IMR-90 (cell line): Measurements from ENCODE around the gene RAB11FIP4. TPM values are rescaled to one million over a fixed set of nuclear protein-coding genes. Genes with fewer than 3 reads are reported as not detected.

Experiments
- ATAC-seq: fragments of 200-7000 bp; cut with Tn5 transposase; 2 replicates; pipeline ENCODE4 v1.9.1; 2020; ENCODE audit warnings: low read depth, mild to moderate bottlenecking, moderate library complexity
- BruUV-seq: library from RNA; stranded (reverse); fragments of 400-500 nt; replicated peaks from 2 replicates; lab custom pipeline; 2021; lab: Mats Ljungman, UMichigan
- CTCF ChIA-PET: fragments of 300-600 bp; formaldehyde crosslinking; extraction: SDS; loops from one replicate; lab custom pipeline; 2021; ENCODE audit warnings: antibody characterized with exemption; lab: Yijun Ruan, JAX
- POLR2A ChIA-PET: fragments of 300-600 bp; sonication (Branson Sonifier 250); formaldehyde crosslinking; loops from one replicate; lab custom pipeline; 2022; ENCODE audit warnings: antibody characterized with exemption; ENCODE audit not compliant: unreplicated experiment; lab: Charles Lee
- DNase-seq: peaks from one replicate; pipeline ENCODE4 v3.0.0; 2013
- H2AFZ ChIP-seq: replicated peaks from 2 replicates; pipeline ENCODE3; 2013; ENCODE audit warnings: low read length, mild to moderate bottlenecking; ENCODE audit not compliant: poor library complexity
- H2AK5ac ChIP-seq: 2 replicates; pipeline ENCODE4 v1.6.1; 2013; ENCODE audit warnings: low read depth, low read length, inconsistent platforms
- H2AK9ac ChIP-seq: replicated peaks from 2 replicates; pipeline ENCODE3; 2013; ENCODE audit warnings: mild to moderate bottlenecking, low read depth, low read length, moderate library complexity; ENCODE audit not compliant: poor library complexity
- H2BK120ac ChIP-seq: 2 replicates; pipeline ENCODE4 v1.6.1; 2013; ENCODE audit warnings: low read depth, low read length, inconsistent platforms
- H2BK15ac ChIP-seq: 3 replicates; pipeline ENCODE4 v1.6.1; 2013; ENCODE audit warnings: low read depth, low read length, inconsistent platforms
- H2BK20ac ChIP-seq: 2 replicates; pipeline ENCODE4 v1.6.1; 2013; ENCODE audit warnings: low read depth, mild to moderate bottlenecking, inconsistent platforms, low read length, moderate library complexity
- H2BK5ac ChIP-seq: 2 replicates; pipeline ENCODE4 v1.6.1; 2013; ENCODE audit warnings: mild to moderate bottlenecking, low read depth, low read length, inconsistent platforms; ENCODE audit not compliant: poor library complexity, severe bottlenecking
- H3K14ac ChIP-seq: replicated peaks from 2 replicates; pipeline ENCODE4 v1.6.1; 2013; ENCODE audit warnings: low read depth, low read length, inconsistent platforms
- H3K18ac ChIP-seq: 2 replicates; pipeline ENCODE4 v1.6.1; 2013; ENCODE audit warnings: low read depth, low read length, control low read depth
- H3K23ac ChIP-seq: 2 replicates; pipeline ENCODE4 v1.6.1; 2013; ENCODE audit warnings: low read depth, low read length, inconsistent platforms
- H3K27ac ChIP-seq: 2 replicates; pipeline ENCODE4 v1.5.1; 2013; ENCODE audit warnings: mild to moderate bottlenecking, control low read depth, low read length; ENCODE audit not compliant: insufficient read depth
- H3K27me3 ChIP-seq: 2 replicates; pipeline ENCODE4 v1.6.1; 2013; ENCODE audit warnings: low read length; ENCODE audit not compliant: control insufficient read depth, insufficient read depth
- H3K36me3 ChIP-seq: 2 replicates; pipeline ENCODE4 v1.6.1; 2013; ENCODE audit warnings: low read length, mixed read lengths; ENCODE audit not compliant: control insufficient read depth, insufficient read depth
- H3K4ac ChIP-seq: 2 replicates; pipeline ENCODE4 v1.6.1; 2013; ENCODE audit warnings: low read depth, low read length, inconsistent platforms
- H3K4me1 ChIP-seq: 2 replicates; pipeline ENCODE4 v1.6.1; 2013; ENCODE audit warnings: low read length, mixed read lengths; ENCODE audit not compliant: control insufficient read depth, insufficient read depth
- H3K4me2 ChIP-seq: 2 replicates; pipeline ENCODE4 v1.6.1; 2013; ENCODE audit warnings: low read depth, mild to moderate bottlenecking, control low read depth, low read length, moderate library complexity
- H3K4me3 ChIP-seq: 2 replicates; pipeline ENCODE4 v1.5.1; 2013; ENCODE audit warnings: low read depth, mild to moderate bottlenecking, control low read depth, low read length, moderate library complexity; ENCODE audit not compliant: insufficient read depth
- H3K56ac ChIP-seq: 2 replicates; pipeline ENCODE4 v1.6.1; 2013; ENCODE audit warnings: low read length, inconsistent platforms; ENCODE audit not compliant: insufficient read depth; ENCODE audit errors: extremely low read depth
- H3K79me1 ChIP-seq, 2 experiments: 2 replicates each; pipeline ENCODE4 v1.6.1; 2013; ENCODE audit warnings: low read length in 2 of 2, inconsistent platforms in 1 of 2, low read depth in 1 of 2
- H3K9ac ChIP-seq: 2 replicates; pipeline ENCODE4 v1.6.1; 2013; ENCODE audit warnings: low read depth, low read length, control low read depth
- H3K9me1 ChIP-seq: 2 replicates; pipeline ENCODE4 v1.6.1; 2013; ENCODE audit warnings: low read length, inconsistent platforms; ENCODE audit not compliant: insufficient read depth
- H3K9me3 ChIP-seq: 2 replicates; pipeline ENCODE4 v1.6.1; 2013; ENCODE audit warnings: low read length; ENCODE audit not compliant: control insufficient read depth, insufficient read depth
- H4K20me1 ChIP-seq: 2 replicates; pipeline ENCODE4 v1.6.1; 2013; ENCODE audit warnings: low read length, inconsistent platforms; ENCODE audit not compliant: insufficient read depth
- H4K5ac ChIP-seq: 2 replicates; pipeline ENCODE4 v1.6.1; 2013; ENCODE audit warnings: mild to moderate bottlenecking, low read depth, low read length, control low read depth
- H4K8ac ChIP-seq, 2 experiments: 2 replicates each; pipeline ENCODE4 v1.6.1; 2013; ENCODE audit warnings: low read depth in 2 of 2, low read length in 2 of 2, control low read depth in 1 of 2, inconsistent platforms in 1 of 2
- H4K91ac ChIP-seq: 2 replicates; pipeline ENCODE4 v1.6.1; 2013; ENCODE audit warnings: low read depth, low read length, inconsistent platforms; ENCODE audit not compliant: insufficient read depth
- BHLHE40 ChIP-seq: fragments of 150-350 bp; IDR thresholded peaks from 2 replicates; pipeline ENCODE4 v1.6.1; 2016; ENCODE audit warnings: mild to moderate bottlenecking, low read depth, low read length
- CEBPB ChIP-seq: IDR thresholded peaks from 2 replicates; pipeline ENCODE4 v1.6.1; 2012; ENCODE audit warnings: low read depth, low read length, improper control_type of control experiment
- CTCF ChIP-seq: conservative IDR thresholded peaks from 2 replicates; pipeline ENCODE4 v1.5.1; 2012; ENCODE audit warnings: mild to moderate bottlenecking, low read depth, low read length, improper control_type of control experiment
- FOS ChIP-seq: fragments of 150-350 bp; IDR thresholded peaks from 2 replicates; pipeline ENCODE4 v1.6.1; 2016; ENCODE audit warnings: low read depth, low read length
- MAFK ChIP-seq: IDR thresholded peaks from 2 replicates; pipeline ENCODE4 v1.6.1; 2012; ENCODE audit warnings: low read depth, low read length, improper control_type of control experiment
- MAZ ChIP-seq: IDR thresholded peaks from 2 replicates; pipeline ENCODE4 v1.6.1; 2012; ENCODE audit warnings: low read depth, mild to moderate bottlenecking, low read length, improper control_type of control experiment, moderate library complexity, borderline replicate concordance
- MXI1 ChIP-seq: IDR thresholded peaks from 2 replicates; pipeline ENCODE4 v1.6.1; 2012; ENCODE audit warnings: low read depth, mild to moderate bottlenecking, low read length, moderate library complexity, borderline replicate concordance
- NFE2L2 ChIP-seq: fragments of 150-350 bp; IDR thresholded peaks from 2 replicates; pipeline ENCODE4 v1.6.1; 2016; ENCODE audit warnings: low read depth, mild to moderate bottlenecking, low read length
- POLR2A ChIP-seq: IDR thresholded peaks from 2 replicates; pipeline ENCODE4 v1.6.1; 2012; ENCODE audit warnings: mild to moderate bottlenecking, low read depth, low read length
- RAD21 ChIP-seq: IDR thresholded peaks from 2 replicates; pipeline ENCODE4 v1.6.1; 2012; ENCODE audit warnings: low read length, improper control_type of control experiment
- RCOR1 ChIP-seq: IDR thresholded peaks from 2 replicates; pipeline ENCODE4 v1.6.1; 2012; ENCODE audit warnings: mild to moderate bottlenecking, low read length, improper control_type of control experiment; ENCODE audit not compliant: insufficient replicate concordance
- RFX5 ChIP-seq: IDR thresholded peaks from 2 replicates; pipeline ENCODE4 v1.8.0; 2012; ENCODE audit warnings: low read depth, mild to moderate bottlenecking, low read length, moderate library complexity
- SMC3 ChIP-seq: fragments of 150-350 bp; IDR thresholded peaks from 2 replicates; pipeline ENCODE4 v1.6.1; 2016; ENCODE audit warnings: low read depth, mild to moderate bottlenecking, antibody characterized with exemption, low read length, moderate library complexity
- USF2 ChIP-seq: fragments of 150-350 bp; IDR thresholded peaks from 2 replicates; pipeline ENCODE4 v1.6.1; 2017; ENCODE audit warnings: mild to moderate bottlenecking, antibody characterized with exemption, low read length, low read depth
- WGBS, 2 experiments: methylation state at CpG; one replicate each; pipeline versions ENCODE4 v1.1.5 to v1.1.7; 2013; ENCODE audit warnings: missing lambda C conversion rate in 2 of 2; ENCODE audit not compliant: insufficient read length in 1 of 2; ENCODE audit errors: extremely low coverage in 2 of 2; 5-methylcytosine and 5-hydroxymethylcytosine counted together
- dilution Hi-C: fragments of 300-500 bp; cut with HindIII; formaldehyde crosslinking; loops from one replicate; pipeline ENCODE4 v1.14.3; 2018; ENCODE audit warnings: low sequenced_read_pairs; ENCODE audit not compliant: unreplicated experiment
- in situ Hi-C: fragments of 300-500 bp; cut with MboI; formaldehyde crosslinking; loops from 3 replicates; pipeline ENCODE4 v1.14.3; 2019; ENCODE audit warnings: low sequenced_read_pairs, inconsistent platforms, mixed read lengths
- intact Hi-C: fragments of 100-400 bp; cut with micrococcal nuclease; formaldehyde crosslinking; loops from 2 replicates; pipeline ENCODE4 v1.10.0; 2022
- polyA plus RNA-seq, 3 experiments: library from polyadenylated mRNA; depleted of rRNA; stranded (reverse); fragments of >200 nt; gene quantifications; 2 replicates each; pipeline ENCODE4 v1.2.3, GENCODE V29; 2012; ENCODE audit warnings: low replicate concordance in 1 of 3
- total RNA-seq: library from RNA; depleted of rRNA; stranded (reverse); fragments of >200 nt; gene quantifications from 2 replicates; pipeline ENCODE4 v1.2.3, GENCODE V29; 2012
- TF ChIP-seq, protein P1 (sequence below): fragments of 150-350 bp; IDR thresholded peaks from 2 replicates; pipeline ENCODE4 v1.6.1; 2016; ENCODE audit warnings: low read depth, mild to moderate bottlenecking, low read length, moderate library complexity, borderline replicate concordance

Gene RAB11FIP4
- total and polyA plus RNA-seq, 2 of the 4 experiments (the other 2 are of a cell fraction) = 0.68 to 1.1 TPM

DNA sequence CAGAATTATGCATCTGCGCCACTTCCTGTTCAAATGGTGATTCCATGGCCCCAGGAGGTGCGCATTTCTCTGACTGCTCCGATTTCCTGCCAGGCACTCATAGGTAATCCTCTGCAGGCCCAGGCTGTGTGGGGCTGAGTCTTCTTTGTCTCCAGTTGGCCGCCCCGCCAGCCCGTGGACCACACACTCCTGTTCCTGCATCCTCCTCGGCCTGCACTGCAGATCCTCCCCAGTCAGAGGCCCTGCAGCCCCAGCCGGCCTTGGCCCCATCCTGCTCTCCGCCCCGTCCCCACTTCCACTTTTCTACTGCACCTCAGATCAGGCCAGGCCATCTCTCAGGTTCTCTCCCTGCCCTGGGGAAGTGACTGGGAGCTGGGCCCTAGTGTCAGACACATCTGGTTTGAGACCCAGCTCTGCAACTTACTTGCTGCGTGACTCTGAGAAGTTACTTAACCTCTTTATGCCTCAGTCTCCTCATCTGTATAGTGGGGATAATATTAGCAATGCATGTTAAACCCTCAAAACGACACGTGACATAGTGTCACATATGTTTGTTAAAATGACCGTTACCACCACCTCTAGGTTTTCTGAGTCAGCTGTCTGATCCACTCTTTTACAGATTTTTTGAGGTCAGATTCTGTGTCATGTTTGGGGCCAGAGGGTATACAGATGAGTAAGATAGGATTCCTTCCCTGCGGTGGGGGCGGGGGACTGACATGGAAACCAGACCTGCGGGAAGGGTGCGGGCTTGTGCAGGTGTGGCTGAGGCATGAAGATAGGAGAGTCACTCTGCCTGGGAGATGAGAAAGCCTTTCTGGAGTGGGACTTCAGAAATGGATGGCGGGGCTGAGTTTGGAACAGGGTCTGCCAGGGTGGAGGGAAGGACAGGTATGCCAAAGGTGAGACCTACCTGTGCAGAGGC lies 12.8 kb downstream of the RAB11FIP4 start:
- H3K79me1 ChIP-seq = no peaks in the 10 kb centered on the region
- no peak for DNase-seq
- ChIA-PET CTCF (no interaction called here), POLR2A (no interaction called here)
- no peak overlapping the region for H3K14ac ChIP-seq
- no peak overlapping the region for H3K27ac ChIP-seq
- no peak overlapping the region for H3K4ac ChIP-seq
- H3K56ac ChIP-seq = no peak overlapping the region
- no peaks in the 10 kb centered on the region for H3K9me1 ChIP-seq
- H2BK120ac ChIP-seq = no peak overlapping the region
- H2AFZ ChIP-seq = no peak overlapping the region
- H2BK15ac ChIP-seq = no peak overlapping the region
- H3K36me3 ChIP-seq = no peaks in the 10 kb centered on the region
- no peaks in the 10 kb centered on the region for H3K9me3 ChIP-seq
- no peak overlapping the region for H3K4me3 ChIP-seq
- no peak overlapping the region for H4K5ac ChIP-seq
- no peaks in the 10 kb centered on the region for H3K4me1 ChIP-seq
- intact Hi-C loops = no loop called here
- no peak overlapping the region for H2AK5ac ChIP-seq
- H2BK20ac ChIP-seq = no peak overlapping the region
- no peak overlapping the region for H2AK9ac ChIP-seq
- no peak overlapping the region for H3K9ac ChIP-seq
- WGBS, 2 experiments = 86% methylated on average over 9 of the region's 19 CpGs; no CpG with 5 or more reads in 1 of the 2 experiments
- ATAC-seq = no peak
- dilution Hi-C loops = no loop called here
- H4K8ac ChIP-seq = no peak overlapping the region
- H3K23ac ChIP-seq = no peak overlapping the region
- H3K4me2 ChIP-seq = no peak overlapping the region
- no peaks in the 10 kb centered on the region for H4K20me1 ChIP-seq
- peaks cover 45% of the 10 kb centered on the region for H3K27me3 ChIP-seq
- BruUV-seq = no TSS peak
- H3K18ac ChIP-seq = no peak overlapping the region
- no peak overlapping the region for H2BK5ac ChIP-seq
- H4K91ac ChIP-seq = no peak overlapping the region
- in situ Hi-C loops = no loop called here
- TF ChIP-seq CTCF (no peak), SMC3 (no peak), CEBPB (no peak), RCOR1 (no peak), POLR2A (no peak), RAD21 (no peak), MAFK (no peak), RFX5 (no peak), FOS (no peak), NFE2L2 (no peak), BHLHE40 (no peak), MXI1 (no peak), USF2 (no peak), MAZ (no peak)
- TF ChIP-seq, protein P1, sequence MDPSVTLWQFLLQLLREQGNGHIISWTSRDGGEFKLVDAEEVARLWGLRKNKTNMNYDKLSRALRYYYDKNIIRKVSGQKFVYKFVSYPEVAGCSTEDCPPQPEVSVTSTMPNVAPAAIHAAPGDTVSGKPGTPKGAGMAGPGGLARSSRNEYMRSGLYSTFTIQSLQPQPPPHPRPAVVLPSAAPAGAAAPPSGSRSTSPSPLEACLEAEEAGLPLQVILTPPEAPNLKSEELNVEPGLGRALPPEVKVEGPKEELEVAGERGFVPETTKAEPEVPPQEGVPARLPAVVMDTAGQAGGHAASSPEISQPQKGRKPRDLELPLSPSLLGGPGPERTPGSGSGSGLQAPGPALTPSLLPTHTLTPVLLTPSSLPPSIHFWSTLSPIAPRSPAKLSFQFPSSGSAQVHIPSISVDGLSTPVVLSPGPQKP = no peak
